Skeletal muscle tissue (tissue), 4 donors: ENCODE data around the gene FBXO11. TPM values are rescaled to one million over a fixed set of nuclear protein-coding genes. Genes with fewer than 3 reads are reported as not detected.
A peak's percentile ranks its signal among the peaks of the same experiment; 100 is the strongest.

ENCODE experiments used
- H3K27ac ChIP-seq: one replicate; pipeline ENCODE4 v1.7.0; 2013; ENCODE audit warnings: mild to moderate bottlenecking, low read depth, low read length, inconsistent platforms
- H3K27me3 ChIP-seq, 3 donors: one replicate each; pipeline ENCODE4 v1.7.0; 2013; ENCODE audit warnings: low read length in 3 of 3; ENCODE audit not compliant: control insufficient read depth in 3 of 3, insufficient read depth in 3 of 3
- H3K36me3 ChIP-seq, 3 donors: one replicate each; pipeline ENCODE4 v1.7.0; 2013; ENCODE audit warnings: low read length in 3 of 3; ENCODE audit not compliant: control insufficient read depth in 3 of 3, insufficient read depth in 3 of 3
- H3K4me1 ChIP-seq, 3 donors: one replicate each; pipeline ENCODE4 v1.7.0; 2013; ENCODE audit warnings: low read length in 3 of 3, mild to moderate bottlenecking in 3 of 3; ENCODE audit not compliant: control insufficient read depth in 3 of 3, insufficient read depth in 3 of 3
- H3K4me3 ChIP-seq, 3 donors: one replicate each; pipeline ENCODE4 v1.7.0; 2013; ENCODE audit warnings: low read length in 3 of 3
- H3K9ac ChIP-seq, 3 donors: one replicate each; pipeline ENCODE4 v1.7.0; 2013; ENCODE audit warnings: low read length in 3 of 3, mild to moderate bottlenecking in 3 of 3, moderate library complexity in 2 of 3, low read depth in 1 of 3
- H3K9me3 ChIP-seq, 3 donors: one replicate each; pipeline ENCODE4 v1.7.0; 2013; ENCODE audit warnings: low read length in 3 of 3; ENCODE audit not compliant: control insufficient read depth in 3 of 3
- total RNA-seq: library from RNA; depleted of rRNA; stranded (reverse); fragments of >200 nt; gene quantifications from one replicate; pipeline ENCODE4 v1.2.3, GENCODE V29; 2014
- donor health status: Osteomylitis.

Gene FBXO11
- total RNA-seq, 1 donor from 2014 or later: 74.1 TPM

DNA sequence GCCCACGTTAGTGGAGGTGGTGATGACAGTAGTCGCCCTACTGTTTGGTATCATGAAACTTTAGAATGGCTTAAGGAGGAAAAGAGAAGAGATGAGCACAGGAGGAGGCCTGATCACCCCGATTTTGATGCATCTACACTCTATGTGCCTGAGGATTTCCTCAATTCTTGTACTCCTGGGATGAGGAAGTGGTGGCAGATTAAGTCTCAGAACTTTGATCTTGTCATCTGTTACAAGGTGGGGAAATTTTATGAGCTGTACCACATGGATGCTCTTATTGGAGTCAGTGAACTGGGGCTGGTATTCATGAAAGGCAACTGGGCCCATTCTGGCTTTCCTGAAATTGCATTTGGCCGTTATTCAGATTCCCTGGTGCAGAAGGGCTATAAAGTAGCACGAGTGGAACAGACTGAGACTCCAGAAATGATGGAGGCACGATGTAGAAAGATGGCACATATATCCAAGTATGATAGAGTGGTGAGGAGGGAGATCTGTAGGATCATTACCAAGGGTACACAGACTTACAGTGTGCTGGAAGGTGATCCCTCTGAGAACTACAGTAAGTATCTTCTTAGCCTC, 107.2 kb downstream of the FBXO11 start:
- no peak overlapping the region for H3K27ac ChIP-seq
- no peak overlapping the region for H3K9ac ChIP-seq
- no peaks in the 10 kb centered on the region for H3K4me1 ChIP-seq
- no peaks in the 10 kb centered on the region for H3K9me3 ChIP-seq
- H3K4me3 ChIP-seq: no peak overlapping the region
- no peaks in the 10 kb centered on the region for H3K27me3 ChIP-seq
- H3K36me3 ChIP-seq: peaks cover 19 to 62% (median 56%) of the 10 kb centered on the region in 3 donors

DNA sequence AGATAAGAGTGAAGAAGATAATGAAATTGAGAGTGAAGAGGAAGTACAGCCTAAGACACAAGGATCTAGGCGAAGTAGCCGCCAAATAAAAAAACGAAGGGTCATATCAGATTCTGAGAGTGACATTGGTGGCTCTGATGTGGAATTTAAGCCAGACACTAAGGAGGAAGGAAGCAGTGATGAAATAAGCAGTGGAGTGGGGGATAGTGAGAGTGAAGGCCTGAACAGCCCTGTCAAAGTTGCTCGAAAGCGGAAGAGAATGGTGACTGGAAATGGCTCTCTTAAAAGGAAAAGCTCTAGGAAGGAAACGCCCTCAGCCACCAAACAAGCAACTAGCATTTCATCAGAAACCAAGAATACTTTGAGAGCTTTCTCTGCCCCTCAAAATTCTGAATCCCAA, 107.7 kb downstream of the FBXO11 start:
- H3K9me3 ChIP-seq: no peaks in the 10 kb centered on the region
- H3K4me3 ChIP-seq: no peak overlapping the region
- no peaks in the 10 kb centered on the region for H3K4me1 ChIP-seq
- peaks cover 14 to 57% (median 51%) of the 10 kb centered on the region in 3 donors for H3K36me3 ChIP-seq
- H3K9ac ChIP-seq: no peak overlapping the region
- no peaks in the 10 kb centered on the region for H3K27me3 ChIP-seq
- no peak overlapping the region for H3K27ac ChIP-seq

- Histone ChIP-seq H3K4me3 (no peak overlapping the region), H3K9ac (no peak overlapping the region), H3K36me3 (peaks cover 9 to 44% (median 42%) of the 10 kb centered on the region in 3 donors), H3K9me3 (no peaks in the 10 kb centered on the region), H3K27me3 (no peaks in the 10 kb centered on the region), H3K4me1 (no peaks in the 10 kb centered on the region), H3K27ac (no peak overlapping the region)
These were observed 110.1 kb downstream of the FBXO11 start for GRCh38 chr2:47796090-47796697.

- Histone ChIP-seq H3K36me3 (no peaks in the 10 kb centered on the region), H3K4me1 (peaks cover 2 to 9% (median 5%) of the 10 kb centered on the region in 3 donors), H3K4me3 (no peak overlapping the region), H3K9ac (no peak overlapping the region), H3K27me3 (no peaks in the 10 kb centered on the region), H3K27ac (no peak overlapping the region), H3K9me3 (no peaks in the 10 kb centered on the region)
These were observed 120.3 kb downstream of the FBXO11 start for GRCh38 chr2:47785986-47786385.

DNA sequence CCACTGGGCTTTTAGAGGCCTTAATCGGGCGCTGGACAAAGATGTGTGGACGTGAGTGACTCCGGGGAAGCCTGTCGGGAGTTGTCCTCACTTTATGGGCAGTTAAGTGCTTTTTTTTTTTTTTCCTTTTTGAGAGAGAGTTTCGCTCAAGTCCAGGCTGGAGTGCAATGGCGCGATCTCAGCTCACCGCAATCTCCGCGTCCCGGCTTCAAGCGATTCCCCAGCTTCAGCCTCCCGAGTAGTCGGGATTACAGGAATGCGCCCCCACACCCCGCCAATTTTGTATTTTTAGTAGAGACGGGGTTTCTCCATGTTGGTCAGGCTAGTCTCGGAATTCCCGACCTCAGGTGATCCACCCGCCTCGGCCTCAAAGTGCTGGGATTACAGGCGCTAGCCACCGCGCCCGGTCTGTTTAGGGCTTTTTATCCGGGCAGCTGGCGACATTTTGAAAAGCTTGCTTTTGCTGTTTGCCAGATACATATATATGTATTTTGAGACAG, 121.9 kb downstream of the FBXO11 start:
- H3K4me3 ChIP-seq: peak overlapping the region; percentile 54 to 81 (median 68)
- H3K9me3 ChIP-seq: no peaks in the 10 kb centered on the region
- no peak overlapping the region for H3K27ac ChIP-seq
- H3K36me3 ChIP-seq: no peaks in the 10 kb centered on the region
- H3K27me3 ChIP-seq: no peaks in the 10 kb centered on the region
- peak overlapping the region; percentile 45 to 59 (median 57) for H3K9ac ChIP-seq
- peaks cover 2 to 9% (median 5%) of the 10 kb centered on the region in 3 donors for H3K4me1 ChIP-seq

- no peaks in the 10 kb centered on the region for H3K9me3 ChIP-seq
These were observed 122.6 kb downstream of the FBXO11 start for GRCh38 chr2:47783486-47784351.

DNA sequence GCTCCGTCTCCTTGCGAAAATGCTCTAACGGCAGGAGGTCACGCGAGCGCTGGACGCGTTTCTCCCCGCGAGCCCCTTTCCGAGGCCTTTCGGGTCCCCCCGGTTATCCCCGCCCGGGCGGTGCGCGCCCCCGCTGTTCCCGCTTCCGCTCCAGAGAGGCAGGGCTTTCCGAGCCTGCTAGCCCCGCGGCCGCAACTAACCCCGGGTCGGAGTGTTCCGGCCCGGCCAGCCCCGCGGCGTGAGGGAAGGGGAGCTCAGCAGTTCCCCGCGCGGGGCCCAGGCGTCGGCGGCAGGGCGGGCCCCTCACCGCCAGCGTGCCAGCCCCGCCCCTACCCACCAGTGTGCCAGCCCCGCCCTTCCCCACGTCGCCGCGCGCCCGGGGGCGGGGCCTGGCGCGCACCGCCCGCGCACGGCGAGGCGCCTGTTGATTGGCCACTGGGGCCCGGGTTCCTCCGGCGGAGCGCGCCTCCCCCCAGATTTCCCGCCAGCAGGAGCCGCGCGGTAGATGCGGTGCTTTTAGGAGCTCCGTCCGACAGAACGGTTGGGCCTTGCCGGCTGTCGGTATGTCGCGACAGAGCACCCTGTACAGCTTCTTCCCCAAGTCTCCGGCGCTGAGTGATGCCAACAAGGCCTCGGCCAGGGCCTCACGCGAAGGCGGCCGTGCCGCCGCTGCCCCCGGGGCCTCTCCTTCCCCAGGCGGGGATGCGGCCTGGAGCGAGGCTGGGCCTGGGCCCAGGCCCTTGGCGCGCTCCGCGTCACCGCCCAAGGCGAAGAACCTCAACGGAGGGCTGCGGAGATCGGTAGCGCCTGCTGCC, 123.4 kb downstream of the FBXO11 start, which contains the start of gene MSH6:
Gene MSH6 (plus strand): TSS at position 475 of the 815 bp plus-strand sequence. CDS start 89 bp downstream, at position 564.
- peak within 1 kb of the TSS; percentile 84 to 88 (median 86) for H3K9ac ChIP-seq
- H3K27ac ChIP-seq: peak within 1 kb of the TSS; percentile 86

More at GRCh38 chr2:47783486-47784351, 122.6 kb downstream of the FBXO11 start:
- Histone ChIP-seq H3K4me1 (peaks cover 2 to 9% (median 5%) of the 10 kb centered on the region in 3 donors), H3K27ac (peak overlapping the region; percentile 86), H3K27me3 (no peaks in the 10 kb centered on the region), H3K9ac (peak overlapping the region; percentile 57 to 86 (median 80)), H3K36me3 (no peaks in the 10 kb centered on the region), H3K4me3 (peak overlapping the region; percentile 81 to 93 (median 87))

DNA sequence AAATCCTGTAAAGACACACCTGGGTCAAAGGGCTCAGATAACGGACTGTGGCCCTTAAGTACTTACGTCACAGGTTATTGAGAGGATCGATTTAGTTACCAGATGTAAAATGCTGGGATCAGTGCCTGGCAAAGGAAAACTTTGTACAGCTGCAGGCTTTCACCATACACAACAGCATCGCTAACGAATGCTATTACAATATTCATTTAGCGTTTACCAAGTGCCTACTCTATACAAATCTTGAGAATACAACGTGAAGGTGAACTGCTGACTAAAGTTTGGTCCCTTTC, 124.0 kb downstream of the FBXO11 start:
- H3K9ac ChIP-seq: peak overlapping the region; percentile 52 to 88 (median 79)
- H3K4me3 ChIP-seq: peak overlapping the region; percentile 67 to 93 (median 81)
- H3K4me1 ChIP-seq: peaks cover 2 to 9% (median 5%) of the 10 kb centered on the region in 3 donors
- no peaks in the 10 kb centered on the region for H3K36me3 ChIP-seq
- no peaks in the 10 kb centered on the region for H3K27me3 ChIP-seq
- peak overlapping the region; percentile 86 for H3K27ac ChIP-seq
- H3K9me3 ChIP-seq: no peaks in the 10 kb centered on the region

More for the DNA sequence above, 123.4 kb downstream of the FBXO11 start, which contains the start of gene MSH6:
- Histone ChIP-seq H3K4me3 (peak within 1 kb of the TSS; percentile 81 to 93 (median 87)), H3K27me3 (no peaks in the 10 kb centered on the region), H3K9me3 (no peaks in the 10 kb centered on the region), H3K36me3 (no peaks in the 10 kb centered on the region), H3K4me1 (peaks cover 2 to 9% (median 5%) of the 10 kb centered on the region in 3 donors)

- H3K4me3 ChIP-seq: no peak overlapping the region
- no peak overlapping the region for H3K9ac ChIP-seq
- no peaks in the 10 kb centered on the region for H3K36me3 ChIP-seq
- no peaks in the 10 kb centered on the region for H3K9me3 ChIP-seq
- H3K4me1 ChIP-seq: peaks cover 2 to 6% (median 3%) of the 10 kb centered on the region in 3 donors
- H3K27me3 ChIP-seq: no peaks in the 10 kb centered on the region
- no peak overlapping the region for H3K27ac ChIP-seq
These were observed 126.9 kb downstream of the FBXO11 start for GRCh38 chr2:47779426-47779790.
